MCF 10A (cell line): Measurements from ENCODE around the gene MARVELD3. TPM values are rescaled to one million over a fixed set of nuclear protein-coding genes. Genes with fewer than 3 reads are reported as not detected.
"Not testable (repeated sequence)": the region's sequence is repeated elsewhere in the genome, so short reads cannot be mapped to it uniquely, and the experiment has no call there.

Experiments used
- BruUV-seq: library from RNA; stranded (reverse); fragments of 400-500 nt; replicated peaks from 2 replicates; lab custom pipeline; 2021; lab: Mats Ljungman, UMichigan
- CTCF ChIA-PET: fragments of 300-600 bp; sonication (Branson Sonifier 250); formaldehyde crosslinking; extraction: SDS; loops from one replicate; lab custom pipeline; 2021; ENCODE audit warnings: antibody characterized with exemption, inconsistent platforms; lab: Yijun Ruan, JAX
- POLR2A ChIA-PET: fragments of 300-600, 350-650 bp; sonication (Branson Sonifier 250); formaldehyde crosslinking; extraction: SDS; loops from one replicate; lab custom pipeline; 2020; ENCODE audit warnings: antibody characterized with exemption, inconsistent platforms; lab: Yijun Ruan, JAX
- DNase-seq: peaks from one replicate; pipeline ENCODE4 v3.0.0-alpha.2; 2018; ENCODE audit not compliant: unreplicated experiment
- H3K27ac Mint-ChIP-seq: one replicate; pipeline ENCODE4 v1.8.0; 2022; ENCODE audit warnings: mild to moderate bottlenecking, low read depth, mixed read lengths; ENCODE audit not compliant: unreplicated experiment
- H3K27me3 Mint-ChIP-seq: one replicate; pipeline ENCODE4 v1.8.0; 2022; ENCODE audit warnings: mixed read lengths; ENCODE audit not compliant: insufficient read depth, unreplicated experiment
- H3K36me3 Mint-ChIP-seq: one replicate; pipeline ENCODE4 v1.8.0; 2022; ENCODE audit warnings: mild to moderate bottlenecking, moderate library complexity, mixed read lengths; ENCODE audit not compliant: insufficient read depth, unreplicated experiment
- H3K4me1 Mint-ChIP-seq: one replicate; pipeline ENCODE4 v1.8.0; 2022; ENCODE audit warnings: mixed read lengths; ENCODE audit not compliant: insufficient read depth, unreplicated experiment
- H3K4me3 Mint-ChIP-seq: one replicate; pipeline ENCODE4 v1.8.0; 2022; ENCODE audit warnings: mild to moderate bottlenecking, moderate library complexity, mixed read lengths; ENCODE audit not compliant: unreplicated experiment
- H3K9me3 Mint-ChIP-seq: one replicate; pipeline ENCODE4 v1.8.0; 2022; ENCODE audit warnings: mixed read lengths; ENCODE audit not compliant: unreplicated experiment
- CTCF ChIP-seq: fragments of 200-600 bp; IDR thresholded peaks from one replicate; pipeline ENCODE4 v1.8.0; 2022; ENCODE audit warnings: antibody characterized with exemption, mild to moderate bottlenecking; ENCODE audit not compliant: unreplicated experiment
- intact Hi-C: fragments of 100-400 bp; cut with micrococcal nuclease; formaldehyde crosslinking; loops from 2 replicates; pipeline ENCODE4 v1.14.1; 2022
- total RNA-seq: library from RNA; stranded (reverse); gene quantifications from 2 replicates; pipeline ENCODE4 v1.2.3, GENCODE V29; 2022

The MARVELD3 gene
- total RNA-seq, 1 experiment from 2014 or later: 1.3 TPM

- BruUV-seq: no TSS peak
- Mint-ChIP-seq H3K4me3 (no peak overlapping the region), H3K9me3 (no peaks in the 10 kb centered on the region), H3K36me3 (no peaks in the 10 kb centered on the region), H3K27ac (no peak overlapping the region), H3K27me3 (peaks cover 65% of the 10 kb centered on the region), H3K4me1 (no peaks in the 10 kb centered on the region)
- no peak for TF ChIP-seq CTCF
- no peak for DNase-seq
- intact Hi-C loops: no loop called here
- ChIA-PET CTCF (interaction anchor here (0.6 to 1.7 kb wide), 6 partner anchors 15 to 913 kb away, joined by 3 to 7 read pairs (median 4); no protein-coding TSS in a partner anchor), POLR2A (no interaction called here)
Observed at GRCh38 chr16:71593048-71593999, 32.7 kb upstream of the MARVELD3 start.

GRCh38 chr16:71594000-71594646 lies 31.9 kb upstream of the MARVELD3 start:
- intact Hi-C loops: no loop called here
- Mint-ChIP-seq H3K9me3 (no peaks in the 10 kb centered on the region), H3K36me3 (no peaks in the 10 kb centered on the region), H3K27ac (no peak overlapping the region), H3K4me3 (no peak overlapping the region), H3K27me3 (peaks cover 58% of the 10 kb centered on the region), H3K4me1 (no peaks in the 10 kb centered on the region)
- POLR2A ChIA-PET: interaction anchor here (0.6 kb wide), 1 partner anchor 45 kb away, joined by 4 read pairs; no protein-coding TSS in a partner anchor
- no peak for DNase-seq
- CTCF ChIA-PET: interaction anchor here (0.6 to 1.6 kb wide), 3 partner anchors 16 to 182 kb away, joined by 3 to 6 read pairs (median 4); no protein-coding TSS in a partner anchor
- TF ChIP-seq CTCF: no peak
- no TSS peak for BruUV-seq

- H3K9me3 Mint-ChIP-seq, H3K27ac Mint-ChIP-seq, BruUV-seq, POLR2A ChIA-PET, H3K36me3 Mint-ChIP-seq, H3K4me1 Mint-ChIP-seq, DNase-seq, H3K4me3 Mint-ChIP-seq, intact Hi-C loops: not testable (repeated sequence)
- CTCF ChIA-PET: interaction anchor here (1.4 to 5.2 kb wide), 3 partner anchors 15 to 183 kb away, joined by 4 to 25 read pairs (median 6); no protein-coding TSS in a partner anchor
- H3K27me3 Mint-ChIP-seq: peaks cover 58% of the 10 kb centered on the region
Observed at GRCh38 chr16:71595340-71595826, 30.6 kb upstream of the MARVELD3 start.

GRCh38 chr16:71598426-71598825 lies 27.6 kb upstream of the MARVELD3 start:
- CTCF ChIA-PET: interaction anchor here (5.2 kb wide), 1 partner anchor 13 kb away, joined by 25 read pairs; no protein-coding TSS in a partner anchor
- H3K4me3 Mint-ChIP-seq, DNase-seq, intact Hi-C loops, H3K9me3 Mint-ChIP-seq, H3K4me1 Mint-ChIP-seq, BruUV-seq, H3K27ac Mint-ChIP-seq, POLR2A ChIA-PET, H3K36me3 Mint-ChIP-seq: not testable (repeated sequence)
- H3K27me3 Mint-ChIP-seq: peaks cover 30% of the 10 kb centered on the region
